Uterus (tissue), 2 donors: ENCODE data around the gene THPO.

ENCODE experiments used
- POLR2A ChIP-seq, 2 donors: fragments of 450-650 bp; IDR thresholded peaks; one replicate each; pipeline ENCODE4 v1.6.1; 2016; ENCODE audit warnings: antibody characterized with exemption in 2 of 2, mild to moderate bottlenecking in 1 of 2, moderate library complexity in 1 of 2
- TF ChIP-seq, protein P1 (sequence below), 4 experiments: fragments of 200-600 bp in 2 of 4; fragments of 450-650 bp in 2 of 4; sonication (generic) in 2 of 4; IDR thresholded peaks; one replicate each; pipeline ENCODE4 v1.5.1; 2016 to 2019; ENCODE audit warnings: antibody characterized with exemption in 4 of 4, mild to moderate bottlenecking in 2 of 4, moderate library complexity in 1 of 4

DNA sequence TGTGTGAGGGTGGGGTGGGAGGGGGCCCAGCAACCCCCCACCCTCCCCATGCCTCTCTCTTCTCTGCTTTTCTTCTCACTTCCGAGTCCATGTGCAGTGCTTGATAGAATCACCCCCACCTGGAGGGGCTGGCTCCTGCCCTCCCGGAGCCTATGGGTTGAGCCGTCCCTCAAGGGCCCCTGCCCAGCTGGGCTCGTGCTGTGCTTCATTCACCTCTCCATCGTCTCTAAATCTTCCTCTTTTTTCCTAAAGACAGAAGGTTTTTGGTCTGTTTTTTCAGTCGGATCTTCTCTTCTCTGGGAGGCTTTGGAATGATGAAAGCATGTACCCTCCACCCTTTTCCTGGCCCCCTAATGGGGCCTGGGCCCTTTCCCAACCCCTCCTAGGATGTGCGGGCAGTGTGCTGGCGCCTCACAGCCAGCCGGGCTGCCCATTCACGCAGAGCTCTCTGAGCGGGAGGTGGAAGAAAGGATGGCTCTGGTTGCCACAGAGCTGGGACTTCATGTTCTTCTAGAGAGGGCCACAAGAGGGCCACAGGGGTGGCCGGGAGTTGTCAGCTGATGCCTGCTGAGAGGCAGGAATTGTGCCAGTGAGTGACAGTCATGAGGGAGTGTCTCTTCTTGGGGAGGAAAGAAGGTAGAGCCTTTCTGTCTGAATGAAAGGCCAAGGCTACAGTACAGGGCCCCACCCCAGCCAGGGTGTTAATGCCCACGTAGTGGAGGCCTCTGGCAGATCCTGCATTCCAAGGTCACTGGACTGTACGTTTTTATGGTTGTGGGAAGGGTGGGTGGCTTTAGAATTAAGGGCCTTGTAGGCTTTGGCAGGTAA, 32.5 kb downstream of the THPO start:
- no peak for TF ChIP-seq POLR2A (IDR thresholded peaks at IDR 0.05)
- TF ChIP-seq, protein P1, sequence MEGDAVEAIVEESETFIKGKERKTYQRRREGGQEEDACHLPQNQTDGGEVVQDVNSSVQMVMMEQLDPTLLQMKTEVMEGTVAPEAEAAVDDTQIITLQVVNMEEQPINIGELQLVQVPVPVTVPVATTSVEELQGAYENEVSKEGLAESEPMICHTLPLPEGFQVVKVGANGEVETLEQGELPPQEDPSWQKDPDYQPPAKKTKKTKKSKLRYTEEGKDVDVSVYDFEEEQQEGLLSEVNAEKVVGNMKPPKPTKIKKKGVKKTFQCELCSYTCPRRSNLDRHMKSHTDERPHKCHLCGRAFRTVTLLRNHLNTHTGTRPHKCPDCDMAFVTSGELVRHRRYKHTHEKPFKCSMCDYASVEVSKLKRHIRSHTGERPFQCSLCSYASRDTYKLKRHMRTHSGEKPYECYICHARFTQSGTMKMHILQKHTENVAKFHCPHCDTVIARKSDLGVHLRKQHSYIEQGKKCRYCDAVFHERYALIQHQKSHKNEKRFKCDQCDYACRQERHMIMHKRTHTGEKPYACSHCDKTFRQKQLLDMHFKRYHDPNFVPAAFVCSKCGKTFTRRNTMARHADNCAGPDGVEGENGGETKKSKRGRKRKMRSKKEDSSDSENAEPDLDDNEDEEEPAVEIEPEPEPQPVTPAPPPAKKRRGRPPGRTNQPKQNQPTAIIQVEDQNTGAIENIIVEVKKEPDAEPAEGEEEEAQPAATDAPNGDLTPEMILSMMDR (IDR thresholded peaks at IDR 0.05) = no peak
